Fibroblast of pulmonary artery (primary cell): Measurements from ENCODE around the gene CSTPP1.

Experiments
- DNase-seq: peaks from one replicate; pipeline ENCODE4 v3.0.0-alpha.2; 2010; ENCODE audit warnings: low read depth
- H3K4me3 ChIP-seq: replicated peaks from 2 replicates; pipeline ENCODE4 v1.5.1; 2011; ENCODE audit warnings: low read depth, mild to moderate bottlenecking, control low read depth, low read length, moderate library complexity
- TF ChIP-seq, protein P1 (sequence below): IDR thresholded peaks from 2 replicates; pipeline ENCODE4 v1.5.1; 2011; ENCODE audit warnings: mild to moderate bottlenecking, control low read depth, low read length, inconsistent platforms; ENCODE audit errors: missing control alignments

Gene CSTPP1

DNA sequence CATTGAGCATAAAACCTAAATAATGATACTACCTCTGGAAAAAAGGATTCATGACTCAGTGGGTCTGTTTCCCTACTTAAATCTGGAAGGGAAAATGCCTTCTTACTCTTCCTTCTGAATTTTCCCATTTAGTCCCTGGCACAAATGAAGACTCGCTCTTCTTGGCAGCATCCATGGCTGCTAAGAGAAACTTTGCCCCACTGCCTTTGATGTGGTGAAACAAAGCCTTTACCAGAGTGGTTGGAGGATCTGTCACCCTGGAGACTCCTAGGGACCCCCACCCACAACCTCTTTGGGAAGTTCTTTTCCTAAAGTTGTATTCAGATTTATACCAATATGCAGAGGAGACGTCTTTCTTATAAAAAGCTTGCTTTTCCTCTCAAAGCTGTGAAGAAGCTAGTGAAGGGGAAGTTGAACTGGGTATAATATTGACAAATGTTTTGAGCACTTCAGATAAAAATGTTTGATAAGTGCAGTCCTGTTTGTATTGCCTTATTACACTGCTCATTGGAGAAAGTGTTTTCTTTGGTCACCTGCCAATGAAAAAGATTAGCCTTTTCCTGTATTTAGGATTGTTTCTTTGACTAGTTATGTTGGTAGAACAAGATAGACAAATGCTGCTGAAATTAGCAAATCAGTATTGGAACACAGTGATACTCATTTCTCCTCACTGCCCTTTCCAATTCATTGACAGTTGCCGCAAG is 162.8 kb downstream of the CSTPP1 start:
- DNase-seq, result peak; percentile 49
- TF ChIP-seq, protein P1, sequence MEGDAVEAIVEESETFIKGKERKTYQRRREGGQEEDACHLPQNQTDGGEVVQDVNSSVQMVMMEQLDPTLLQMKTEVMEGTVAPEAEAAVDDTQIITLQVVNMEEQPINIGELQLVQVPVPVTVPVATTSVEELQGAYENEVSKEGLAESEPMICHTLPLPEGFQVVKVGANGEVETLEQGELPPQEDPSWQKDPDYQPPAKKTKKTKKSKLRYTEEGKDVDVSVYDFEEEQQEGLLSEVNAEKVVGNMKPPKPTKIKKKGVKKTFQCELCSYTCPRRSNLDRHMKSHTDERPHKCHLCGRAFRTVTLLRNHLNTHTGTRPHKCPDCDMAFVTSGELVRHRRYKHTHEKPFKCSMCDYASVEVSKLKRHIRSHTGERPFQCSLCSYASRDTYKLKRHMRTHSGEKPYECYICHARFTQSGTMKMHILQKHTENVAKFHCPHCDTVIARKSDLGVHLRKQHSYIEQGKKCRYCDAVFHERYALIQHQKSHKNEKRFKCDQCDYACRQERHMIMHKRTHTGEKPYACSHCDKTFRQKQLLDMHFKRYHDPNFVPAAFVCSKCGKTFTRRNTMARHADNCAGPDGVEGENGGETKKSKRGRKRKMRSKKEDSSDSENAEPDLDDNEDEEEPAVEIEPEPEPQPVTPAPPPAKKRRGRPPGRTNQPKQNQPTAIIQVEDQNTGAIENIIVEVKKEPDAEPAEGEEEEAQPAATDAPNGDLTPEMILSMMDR, result no peak
- no peak overlapping the region for H3K4me3 ChIP-seq

DNA sequence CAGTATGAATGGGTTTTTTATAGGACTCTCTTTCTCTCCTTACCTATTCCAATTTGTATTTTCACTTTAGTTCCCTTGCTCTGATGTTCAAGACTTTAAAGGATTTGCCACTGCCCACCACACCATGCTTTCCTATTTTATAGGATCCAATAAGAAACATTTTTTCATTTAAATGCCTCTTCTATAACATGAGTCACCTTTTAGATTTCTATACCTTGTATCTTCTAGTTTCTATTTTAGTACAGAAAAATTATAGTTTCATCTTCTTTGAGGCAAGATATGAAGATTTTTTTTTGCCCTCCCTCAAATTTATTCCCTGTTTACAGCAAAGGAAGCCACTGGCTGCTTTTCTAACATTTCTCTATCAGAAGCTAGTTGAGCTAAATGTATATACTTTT is 163.4 kb downstream of the CSTPP1 start:
- TF ChIP-seq, protein P1, result no peak
- H3K4me3 ChIP-seq, result no peak overlapping the region
- DNase-seq, result no peak

DNA sequence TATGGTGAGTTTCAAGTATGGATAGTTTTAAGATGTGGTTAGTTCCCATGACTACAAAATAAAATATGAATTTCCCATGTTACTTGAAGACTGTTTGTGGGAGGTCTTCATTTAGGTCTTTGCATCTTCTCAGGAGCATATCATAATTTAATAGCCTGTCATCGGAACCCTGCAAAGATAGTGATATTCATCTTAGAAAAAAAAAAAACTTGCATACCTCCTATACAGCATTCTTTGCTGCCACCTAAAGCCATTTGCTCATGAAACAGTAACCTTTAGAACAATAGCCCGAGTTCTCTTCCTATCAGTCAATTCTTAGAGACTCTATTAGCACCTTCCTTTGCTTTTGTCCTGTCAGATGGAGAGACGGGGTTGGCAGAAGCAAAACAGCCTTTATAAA is 164.8 kb downstream of the CSTPP1 start:
- TF ChIP-seq, protein P1, result no peak
- DNase-seq, result no peak

DNA sequence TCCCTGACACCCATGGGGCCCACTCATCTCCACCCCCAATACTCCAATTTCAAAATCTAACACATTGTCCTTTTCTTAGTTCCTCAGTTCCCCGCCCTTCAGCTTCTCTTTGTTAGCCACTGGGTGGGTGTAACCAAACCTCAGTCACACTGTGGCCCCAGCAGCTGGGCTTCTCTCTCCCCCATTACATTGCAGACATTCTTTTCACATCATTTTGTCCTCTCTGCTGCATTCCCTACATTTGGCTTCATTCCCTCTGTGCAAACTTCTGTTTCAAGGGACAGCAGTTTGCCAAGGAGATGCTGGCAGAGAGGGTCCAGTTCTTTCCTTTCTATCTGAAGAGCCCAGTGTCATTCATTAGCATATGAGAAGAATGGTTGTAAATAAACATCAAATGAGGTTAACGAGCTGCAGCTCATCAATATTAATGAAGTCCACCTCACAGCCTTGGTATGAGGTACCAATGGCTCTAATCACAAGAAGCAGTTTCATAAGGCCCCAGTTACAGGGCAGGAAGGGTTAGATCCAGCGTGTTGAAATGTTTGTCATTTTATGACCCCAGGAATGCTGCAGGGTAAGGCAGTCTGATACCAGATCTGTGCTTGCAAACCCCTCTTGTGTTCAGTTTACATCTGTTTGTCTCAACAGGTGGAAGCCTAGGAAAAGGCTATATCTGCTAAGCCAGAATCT is 167.8 kb downstream of the CSTPP1 start:
- TF ChIP-seq, protein P1, result no peak
- H3K4me3 ChIP-seq, result no peak overlapping the region
- peak; percentile 47 for DNase-seq

More for the DNA sequence above, 164.8 kb downstream of the CSTPP1 start:
- H3K4me3 ChIP-seq, result no peak overlapping the region

DNA sequence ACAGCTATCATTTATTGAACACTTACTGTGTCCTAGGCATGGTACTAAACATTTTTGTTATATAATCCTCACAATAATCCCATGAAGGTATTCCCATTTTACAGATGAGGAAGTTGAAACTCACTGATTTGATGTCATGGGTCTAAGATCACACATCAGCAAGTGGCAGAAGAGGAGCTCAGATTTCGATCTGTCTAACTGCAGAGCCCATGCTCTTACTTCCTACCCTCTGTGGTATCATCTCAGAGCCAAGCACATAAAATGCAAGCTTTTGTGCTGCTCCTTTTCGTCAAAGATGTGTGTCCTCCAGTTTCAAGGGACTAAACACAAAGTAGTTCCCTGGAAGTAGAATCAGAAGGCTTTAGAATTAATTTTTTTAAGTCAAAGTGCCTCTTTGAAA is 169.0 kb downstream of the CSTPP1 start:
- TF ChIP-seq, protein P1, result no peak
- no peak overlapping the region for H3K4me3 ChIP-seq
- DNase-seq, result no peak

DNA sequence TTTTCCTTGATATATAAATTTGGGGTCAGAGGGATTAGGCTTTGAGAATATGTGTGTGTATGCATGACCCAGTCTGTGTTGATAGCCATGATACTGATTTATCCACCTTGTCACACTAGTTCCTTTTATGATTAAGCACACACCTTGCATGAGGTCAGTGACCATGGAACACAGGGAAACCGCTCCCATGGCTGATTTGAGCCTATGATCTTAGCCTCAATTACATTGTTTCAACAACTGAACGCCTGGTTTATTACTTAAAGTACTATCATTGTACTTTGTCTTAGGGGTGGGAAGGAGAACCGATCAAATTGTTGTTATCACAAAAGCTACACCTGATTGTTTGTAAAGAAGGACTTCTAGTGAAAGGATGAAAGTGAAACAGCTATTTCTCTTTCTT is 169.4 kb downstream of the CSTPP1 start:
- H3K4me3 ChIP-seq, result no peak overlapping the region
- DNase-seq, result no peak
- TF ChIP-seq, protein P1, result no peak
